Measurements from ENCODE around the gene MARVELD3.
"Not testable (repeated sequence)": the region's sequence is repeated elsewhere in the genome, so short reads cannot be mapped to it uniquely, and the experiment has no call there.

MARVELD3 gene

GRCh38 chr16:71626018-71626857 lies at the start of gene MARVELD3:
Gene MARVELD3, plus strand, starts transcription at chr16:71626184. Its CDS starts 46 bp downstream, at chr16:71626230.
- DNase-seq: no peak

GRCh38 chr16:71576971-71577370 lies 49.0 kb upstream of the MARVELD3 start, which contains the start of gene TAT:
Gene TAT, minus strand, starts transcription at chr16:71577092. Its CDS starts 677 bp downstream, at chr16:71576415.
- no peak for DNase-seq

- not testable (repeated sequence) for DNase-seq
Measured at GRCh38 chr16:71582553-71582848, 43.5 kb upstream of the MARVELD3 start.

- no peak for DNase-seq
Measured at GRCh38 chr16:71584543-71585317, 41.3 kb upstream of the MARVELD3 start.

- DNase-seq: no peak
Measured at GRCh38 chr16:71585318-71585703, 40.7 kb upstream of the MARVELD3 start.

- DNase-seq: not testable (repeated sequence)
Measured at GRCh38 chr16:71589334-71589733, 36.6 kb upstream of the MARVELD3 start.

GRCh38 chr16:71590071-71590470 lies 35.9 kb upstream of the MARVELD3 start:
- not testable (repeated sequence) for DNase-seq

- DNase-seq: no peak
Measured at GRCh38 chr16:71590584-71590983, 35.4 kb upstream of the MARVELD3 start.

GRCh38 chr16:71591917-71592316 lies 34.1 kb upstream of the MARVELD3 start:
- DNase-seq: no peak

- no peak for DNase-seq
Measured at GRCh38 chr16:71593048-71593999, 32.7 kb upstream of the MARVELD3 start.

- DNase-seq: no peak
Measured at GRCh38 chr16:71594000-71594646, 31.9 kb upstream of the MARVELD3 start.

- not testable (repeated sequence) for DNase-seq
Measured at GRCh38 chr16:71595340-71595826, 30.6 kb upstream of the MARVELD3 start.

GRCh38 chr16:71598426-71598825 lies 27.6 kb upstream of the MARVELD3 start:
- DNase-seq: not testable (repeated sequence)

GRCh38 chr16:71600822-71601221 lies 25.2 kb upstream of the MARVELD3 start:
- DNase-seq: no peak

- DNase-seq: no peak
Measured at GRCh38 chr16:71609066-71609465, 16.9 kb upstream of the MARVELD3 start.

- DNase-seq: no peak
Measured at GRCh38 chr16:71610447-71610846, 15.5 kb upstream of the MARVELD3 start.

- DNase-seq: no peak
Measured at GRCh38 chr16:71610936-71611871, 14.8 kb upstream of the MARVELD3 start.

GRCh38 chr16:71614956-71615355 lies 11.0 kb upstream of the MARVELD3 start:
- not testable (repeated sequence) for DNase-seq

GRCh38 chr16:71618429-71618828 lies 7.6 kb upstream of the MARVELD3 start:
- DNase-seq: no peak

- no peak for DNase-seq
Measured at GRCh38 chr16:71622088-71622487, 3.9 kb upstream of the MARVELD3 start.

GRCh38 chr16:71623597-71623996 lies 2.4 kb upstream of the MARVELD3 start:
- DNase-seq: no peak
